Stimulated activated CD4-positive, alpha-beta T cell treated with anti-CD3 and anti-CD28 coated beads, Interleukin-2, amount 100 ng/mL, for 48 hours (primary cell): ENCODE data around the gene RAX.
"Not testable (repeated sequence)": the region's sequence is repeated elsewhere in the genome, so short reads cannot be mapped to it uniquely, and the experiment has no call there.

Experiments
- DNase-seq, 2 donors: peaks; one replicate each; pipeline ENCODE4 v3.0.0-alpha.2; 2020

The RAX gene

DNA sequence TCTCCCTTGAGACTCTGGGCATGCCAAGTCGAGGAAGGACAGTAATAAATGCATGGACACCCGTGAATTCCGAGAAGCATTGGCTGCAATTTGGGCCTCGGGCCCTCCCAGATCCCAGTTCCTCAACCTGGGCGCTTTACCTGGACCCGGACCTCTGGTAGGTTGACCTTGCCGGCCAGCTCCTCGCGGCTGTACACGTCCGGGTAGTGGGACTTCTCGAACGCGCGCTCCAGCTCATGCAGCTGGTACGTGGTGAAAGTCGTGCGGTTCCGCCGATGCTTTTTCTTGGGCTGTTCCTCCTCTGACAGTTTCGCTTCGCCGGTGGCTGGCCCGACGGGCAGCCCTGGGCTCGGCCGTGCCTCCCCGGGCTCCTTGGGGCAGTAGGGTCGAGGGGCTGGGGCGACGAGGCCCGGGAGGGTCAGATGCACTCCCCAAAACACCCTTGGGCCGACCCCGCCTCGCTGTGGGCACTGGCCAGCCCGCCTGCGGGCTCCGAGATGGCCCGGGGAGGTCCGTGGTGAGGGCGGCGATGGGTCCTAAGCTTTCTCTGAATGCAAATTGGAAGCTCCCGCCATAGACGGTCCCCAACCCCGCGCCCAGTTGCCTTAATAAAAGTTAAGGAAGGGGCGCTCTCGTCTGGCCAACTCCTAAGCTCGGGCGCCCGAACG lies 899 bp downstream of the RAX start:
- no peak for DNase-seq

DNA sequence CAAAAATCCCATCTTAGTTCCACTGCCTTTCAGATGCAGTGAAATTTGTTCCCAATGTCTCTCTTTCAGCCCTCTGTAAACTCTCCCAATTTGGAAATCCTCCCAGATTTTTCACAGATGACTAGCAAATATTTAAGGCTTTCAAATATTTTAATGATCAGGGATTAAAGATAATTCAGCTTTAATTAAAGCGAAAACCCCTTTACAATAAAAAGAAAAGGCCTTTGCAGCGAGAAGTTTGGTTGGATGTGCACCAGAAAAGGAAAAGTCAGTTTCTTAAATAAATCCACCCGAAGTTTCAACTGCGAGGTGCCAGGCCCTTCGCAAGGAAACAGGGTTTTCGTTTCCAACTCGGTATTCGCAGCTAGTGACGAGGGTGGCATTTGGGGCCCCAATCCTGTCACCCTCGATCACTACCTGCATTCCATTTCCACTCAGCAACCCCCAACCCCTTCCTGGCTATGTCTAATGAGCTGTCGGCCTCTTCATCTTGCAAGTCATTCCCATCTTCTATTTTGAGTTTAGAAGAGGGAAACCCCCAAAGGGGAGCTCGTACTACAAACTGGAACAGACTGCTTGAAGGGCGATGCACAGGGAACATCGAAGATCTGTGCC lies 1.5 kb downstream of the RAX start:
- no peak for DNase-seq

DNA sequence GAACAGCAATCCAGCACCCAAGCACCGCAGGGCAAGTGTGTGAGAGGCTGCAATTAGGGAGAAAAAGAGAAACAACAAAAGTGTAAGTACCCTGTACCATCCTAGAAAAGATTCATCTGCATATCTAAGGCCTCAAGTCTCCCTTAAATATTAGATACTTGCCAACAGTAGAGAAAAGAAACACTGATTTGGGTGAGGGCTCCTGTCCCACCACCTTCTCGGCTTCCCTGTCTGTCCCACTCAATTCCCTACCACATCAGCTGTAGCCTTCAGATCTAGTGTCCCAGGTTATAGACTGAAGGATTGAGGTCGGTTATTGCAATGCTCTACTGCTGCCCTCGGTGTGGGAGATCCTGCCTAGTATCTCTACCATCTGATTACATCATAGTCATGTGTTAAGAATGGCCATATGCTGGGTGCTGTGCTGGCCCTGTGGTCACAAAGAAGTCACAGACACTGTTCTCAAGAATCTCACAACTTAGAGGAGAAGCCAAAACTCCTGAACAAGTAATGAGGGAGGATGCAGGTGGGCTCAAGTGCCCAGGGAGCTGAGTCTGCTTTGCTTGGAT lies 2.5 kb downstream of the RAX start:
- DNase-seq: no peak

DNA sequence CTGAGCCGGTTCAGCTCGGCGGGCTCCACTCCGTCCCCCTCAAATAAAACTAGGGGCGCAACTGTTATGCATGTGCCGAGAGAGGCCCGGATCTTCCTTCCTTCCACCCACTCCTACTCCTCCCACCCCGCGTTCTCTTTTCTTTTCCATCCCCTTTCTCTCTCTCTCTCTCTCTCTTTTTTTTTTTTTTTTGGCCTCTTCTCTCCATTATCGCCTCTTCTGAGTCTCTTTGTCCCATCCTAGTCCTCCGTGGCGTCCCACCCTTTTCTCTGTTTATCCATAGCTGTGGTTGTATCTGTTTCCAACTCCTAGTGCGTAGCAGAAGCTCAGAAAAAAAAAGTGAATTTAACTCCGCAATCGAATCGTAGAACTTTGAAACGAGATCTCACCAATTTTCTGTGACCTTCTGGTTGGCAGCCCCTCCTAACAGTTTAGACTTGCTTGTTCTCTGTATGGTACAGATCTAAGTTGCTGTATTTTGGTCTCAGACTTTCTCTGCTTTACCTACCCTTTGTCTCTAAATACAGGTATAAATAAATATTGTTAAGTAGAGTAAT lies 3.6 kb downstream of the RAX start:
- DNase-seq: no peak

DNA sequence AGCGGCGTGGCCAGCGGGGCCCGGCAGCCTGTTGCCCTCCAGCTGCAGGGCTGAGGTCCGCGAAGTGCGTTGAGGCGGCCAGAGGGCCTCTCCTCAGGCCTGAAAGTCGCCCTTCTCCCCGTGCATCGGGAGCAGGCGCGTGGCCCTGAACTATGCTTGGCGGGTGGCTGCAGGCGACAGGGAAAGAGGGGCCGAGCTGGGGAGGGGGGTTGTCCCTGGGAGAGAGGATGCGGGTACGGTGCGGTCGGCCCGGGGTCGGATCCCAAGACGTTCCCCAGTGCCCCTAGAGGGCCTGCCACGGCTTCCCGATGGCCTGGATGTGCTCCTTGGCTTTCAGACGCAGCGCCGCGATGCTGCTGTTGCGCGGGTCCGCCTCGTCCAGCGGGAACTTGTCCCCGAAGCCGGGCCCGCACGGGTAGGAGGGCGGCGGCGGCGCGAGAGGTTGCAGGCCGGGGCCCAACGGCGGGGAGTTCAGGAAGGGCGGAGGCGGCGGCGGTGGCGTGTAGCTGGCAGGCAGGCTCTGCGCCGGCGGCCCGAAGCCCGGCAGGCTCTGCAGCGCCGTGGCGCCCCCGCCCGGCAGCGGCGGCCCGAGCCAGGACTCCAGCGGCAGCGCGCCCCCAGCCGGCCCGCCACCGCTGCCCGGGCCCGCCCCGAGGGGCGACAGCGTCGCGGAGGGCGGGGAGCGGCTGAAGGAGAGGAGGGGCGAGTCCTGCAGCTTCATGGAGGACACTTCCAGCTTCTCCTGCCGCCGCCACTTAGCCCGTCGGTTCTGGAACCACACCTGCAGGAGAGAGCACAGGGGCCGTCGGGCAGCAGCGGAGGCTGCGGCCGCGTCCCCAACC lies 4.3 kb downstream of the RAX start:
- peak; percentile 41 to 53 for DNase-seq

DNA sequence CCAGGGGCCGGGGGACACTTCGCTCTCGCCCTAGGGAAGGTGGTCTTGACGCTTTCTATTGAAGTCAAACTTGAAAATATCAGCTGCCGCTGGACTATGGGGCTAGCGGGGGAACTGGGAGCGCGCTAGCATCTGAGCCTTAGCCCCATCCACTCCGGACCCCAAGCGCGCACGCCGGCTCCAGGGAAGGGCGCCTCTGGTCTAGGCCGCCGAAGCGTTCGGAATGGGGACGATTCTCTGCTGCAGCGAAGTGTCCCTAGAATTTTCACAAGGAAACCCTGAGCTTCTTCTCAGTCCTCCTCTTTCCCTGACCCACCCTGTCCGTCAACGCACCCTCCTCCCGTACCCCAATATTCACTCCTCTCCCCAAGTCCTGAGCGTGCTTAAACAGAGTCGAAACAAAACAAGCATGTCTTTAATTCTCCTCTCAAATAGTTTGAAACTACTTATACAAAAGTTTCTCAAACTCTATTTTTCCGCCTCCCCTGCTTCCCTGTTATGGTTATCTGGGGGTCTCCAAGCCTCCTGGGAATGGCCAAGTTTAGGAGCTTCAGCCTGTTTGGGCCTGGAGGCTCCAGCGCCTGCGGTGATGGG lies 5.0 kb downstream of the RAX start:
- DNase-seq: no peak

DNA sequence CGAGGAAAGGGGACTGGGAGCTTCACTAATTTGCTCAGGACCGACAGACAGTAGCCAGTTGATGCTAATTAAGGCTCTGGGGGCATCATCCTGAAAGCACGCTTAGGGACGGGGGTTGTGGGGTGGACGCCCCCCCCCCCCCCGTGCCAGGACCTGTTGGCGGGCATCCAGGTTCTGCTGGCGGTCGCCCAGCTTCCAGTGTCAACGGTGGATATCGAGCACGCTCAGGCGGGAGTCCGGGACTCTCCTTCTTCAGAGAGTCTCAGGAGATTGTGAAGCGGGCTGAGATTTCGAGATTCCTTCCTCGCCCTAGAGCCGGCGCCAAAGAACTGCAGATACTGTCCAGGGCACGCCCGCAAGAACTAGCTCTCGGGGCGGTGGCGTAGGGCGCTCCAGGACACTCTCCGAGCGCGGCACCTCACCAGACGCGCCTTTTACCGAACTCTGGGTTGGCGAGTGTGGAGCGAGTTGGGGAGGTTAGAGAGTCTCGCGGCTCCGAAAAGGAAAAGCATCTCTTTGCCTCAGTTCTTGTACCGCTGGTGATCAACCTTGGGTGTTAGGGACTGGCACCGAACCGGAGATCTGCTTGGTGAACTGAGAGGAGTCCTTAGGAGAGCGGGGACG lies 5.6 kb downstream of the RAX start:
- DNase-seq: no peak

DNA sequence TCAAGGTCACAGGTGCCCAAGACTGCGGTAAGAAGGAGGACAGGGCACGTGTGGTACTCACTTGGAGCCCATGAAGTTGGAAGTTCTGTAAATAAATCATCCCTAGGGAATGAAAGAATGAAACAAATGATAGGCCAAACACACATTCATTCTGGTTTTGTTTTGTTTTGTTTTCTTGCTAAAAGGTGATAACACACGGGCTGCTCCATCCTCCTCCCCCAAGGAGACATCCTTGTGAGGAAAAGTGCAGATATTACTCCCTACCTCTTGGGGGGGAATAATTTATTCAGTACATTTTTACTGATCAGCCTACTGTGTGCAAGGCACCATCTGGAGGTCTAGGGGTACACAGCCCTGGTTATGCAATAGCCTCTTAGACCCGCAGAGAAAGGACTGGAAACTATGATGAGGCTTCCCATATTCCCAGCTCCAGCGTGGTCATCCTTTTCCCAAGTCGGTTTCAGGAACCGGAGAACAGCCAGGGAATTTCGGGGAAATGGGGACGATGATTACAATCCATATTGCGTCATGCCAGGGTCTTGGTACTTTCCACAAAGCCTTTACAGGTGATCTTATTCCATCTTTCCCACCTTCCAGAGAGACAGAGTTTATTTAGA lies 6.3 kb downstream of the RAX start:
- no peak for DNase-seq

DNA sequence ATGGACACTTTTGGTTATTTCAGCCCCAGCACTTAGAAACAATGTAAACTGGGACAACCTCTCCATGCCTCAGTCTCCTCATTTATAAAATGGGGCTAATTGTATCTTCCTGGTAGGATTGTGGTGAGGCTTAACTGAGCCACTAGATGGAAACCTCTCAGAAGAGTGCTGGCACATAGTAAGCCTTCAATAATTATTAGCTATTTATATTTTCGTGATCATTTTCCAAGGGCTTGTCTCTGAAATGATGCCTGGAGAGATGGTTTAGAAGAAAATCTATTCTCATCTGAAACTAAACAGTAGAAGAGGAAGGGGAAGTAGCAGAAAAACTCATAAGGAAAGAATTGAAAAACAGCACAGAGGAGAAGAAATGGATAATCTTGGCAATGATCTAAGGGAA lies 6.8 kb downstream of the RAX start:
- DNase-seq: no peak

DNA sequence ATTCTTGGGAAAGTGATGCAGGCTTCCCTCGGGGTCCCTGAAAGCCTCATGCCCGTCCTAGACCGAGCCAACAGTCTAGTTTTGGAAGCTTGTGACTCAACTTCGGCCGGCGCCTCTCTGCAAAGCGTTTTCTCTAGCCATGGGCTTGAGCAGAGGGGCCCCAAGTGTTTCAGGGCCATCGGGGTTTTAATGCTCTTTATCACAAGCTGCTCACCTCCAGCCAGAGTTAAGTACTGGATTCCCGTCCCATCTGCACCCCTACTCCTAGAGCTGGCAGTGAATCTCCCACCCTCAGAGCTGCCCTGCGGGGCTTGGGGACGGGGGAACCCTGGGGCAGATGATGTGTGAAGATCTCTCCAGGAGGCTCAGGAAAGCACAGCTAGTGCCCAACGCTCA lies 7.3 kb downstream of the RAX start:
- DNase-seq: no peak

DNA sequence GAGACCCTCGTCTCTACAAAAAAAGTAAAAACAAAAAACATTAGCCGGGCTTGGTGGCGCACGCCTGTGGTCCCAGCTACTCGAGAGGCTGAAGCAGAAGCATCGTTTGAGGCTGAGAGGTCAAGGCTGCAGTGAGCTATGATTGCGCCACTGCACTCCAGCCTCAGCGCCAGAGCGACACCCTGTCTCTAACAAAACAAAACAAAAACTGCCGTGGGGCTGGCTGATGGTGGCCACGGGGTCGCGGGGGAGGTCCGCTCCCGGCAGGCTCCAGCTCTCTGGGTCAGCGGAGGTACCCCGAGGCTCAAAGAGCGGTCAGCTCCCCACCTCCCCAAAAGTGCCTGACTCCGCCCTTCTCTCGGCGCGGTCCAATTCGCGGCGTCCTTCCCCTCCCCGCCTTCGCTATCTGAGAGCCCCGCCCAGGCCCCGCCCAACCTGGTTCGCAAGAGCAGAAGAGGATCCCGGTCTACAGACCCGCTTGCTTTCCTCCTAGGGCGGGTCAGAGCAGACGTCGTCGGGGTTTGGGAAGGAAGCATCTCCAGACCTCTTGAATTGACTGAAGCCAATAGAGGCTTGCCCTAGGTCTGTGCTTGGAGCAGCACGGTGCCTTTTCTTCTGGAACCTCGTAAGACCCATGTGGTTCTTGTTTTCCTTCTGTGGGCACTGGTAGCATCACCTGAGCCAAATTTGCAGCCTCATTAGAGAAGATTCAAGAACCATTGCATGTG lies 7.8 kb downstream of the RAX start:
- peak in 1 of 2 donors; percentile 40 for DNase-seq

DNA sequence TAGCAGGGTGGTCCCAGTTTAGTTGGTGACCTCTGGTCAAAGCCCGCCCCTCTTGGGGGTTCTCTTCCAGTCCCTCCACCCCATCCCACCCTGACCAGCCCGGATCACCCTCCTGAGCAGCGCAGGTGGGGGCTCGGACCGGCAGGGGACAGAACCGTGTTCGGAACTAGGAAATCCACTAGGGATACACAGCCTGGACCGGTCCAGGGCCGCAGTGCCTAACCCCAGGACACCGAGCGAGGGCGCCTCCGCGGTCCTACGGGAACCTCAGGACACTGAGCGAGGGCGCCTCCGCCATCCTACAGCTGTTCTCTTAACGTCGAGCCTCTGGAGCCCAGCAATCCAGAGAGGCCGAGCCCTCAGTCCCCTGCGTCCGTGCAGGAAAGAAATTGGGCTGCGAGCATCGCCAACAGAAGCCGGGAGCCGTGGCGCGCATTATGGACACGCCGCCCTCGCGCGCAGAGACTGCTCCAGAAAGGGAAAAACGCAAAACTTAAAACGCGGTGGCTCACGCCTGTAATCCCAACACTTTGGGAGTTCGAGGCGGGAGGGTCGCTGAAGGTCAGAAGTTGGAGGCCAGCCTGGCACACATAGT lies 8.5 kb downstream of the RAX start:
- DNase-seq: no peak

DNA sequence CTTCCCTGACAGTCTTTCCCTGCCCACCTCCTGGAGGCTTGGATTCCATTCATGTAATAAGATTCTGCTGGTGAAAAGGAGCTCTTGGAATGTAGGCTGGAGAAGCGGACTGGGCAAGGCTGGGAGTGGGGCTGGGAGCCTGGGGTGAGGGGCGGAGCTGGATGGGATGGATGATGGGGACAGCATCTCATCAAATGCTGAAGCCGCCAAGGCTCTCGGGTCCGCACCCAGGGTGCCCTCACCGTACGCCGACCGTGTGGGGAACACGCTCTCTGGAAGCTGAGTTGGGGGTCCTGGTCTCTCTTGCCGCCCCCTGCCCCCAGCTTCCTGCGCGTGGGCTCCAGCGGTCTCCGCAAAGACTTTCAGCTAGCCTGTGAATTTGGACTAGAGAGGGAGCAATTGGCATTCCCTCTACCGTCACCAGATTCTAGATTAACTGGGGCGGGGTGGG lies 9.1 kb downstream of the RAX start:
- DNase-seq: no peak

DNA sequence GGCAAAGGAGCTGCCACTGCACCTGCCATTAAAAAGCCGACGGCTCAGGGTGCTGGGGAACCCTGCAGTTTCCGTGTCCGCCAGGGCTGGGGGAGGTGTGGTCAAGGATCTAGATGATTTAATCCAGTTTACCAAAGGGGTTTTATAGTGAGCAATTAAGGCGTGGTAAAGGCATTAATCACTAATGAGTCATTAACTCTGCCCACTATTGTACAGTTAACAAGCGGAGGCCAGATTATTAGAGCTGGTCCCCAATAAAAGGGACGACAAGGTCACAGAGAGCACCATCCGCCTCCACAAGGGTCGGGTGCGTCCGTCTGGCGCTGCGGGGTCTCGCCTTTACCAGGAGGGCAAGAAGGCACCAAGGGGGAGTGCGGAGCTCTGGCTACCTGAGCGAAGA lies 9.6 kb downstream of the RAX start:
- no peak for DNase-seq

DNA sequence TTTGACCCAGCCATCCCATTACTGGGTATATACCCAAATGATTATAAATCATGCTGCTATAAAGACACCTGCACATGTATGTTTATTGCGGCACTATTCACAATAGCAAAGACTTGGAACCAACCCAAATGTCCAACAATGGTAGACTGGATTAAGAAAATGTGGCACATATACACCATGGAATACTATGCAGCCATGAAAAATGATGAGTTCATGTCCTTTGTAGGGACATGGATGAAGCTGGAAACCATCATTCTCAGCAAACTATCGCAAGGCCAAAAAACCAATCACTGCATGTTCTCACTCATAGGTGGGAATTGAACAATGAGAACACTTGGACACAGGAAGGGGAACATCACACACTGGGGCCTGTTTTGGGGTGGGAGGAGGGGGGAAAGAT lies 11.0 kb downstream of the RAX start:
- DNase-seq: not testable (repeated sequence)

DNA sequence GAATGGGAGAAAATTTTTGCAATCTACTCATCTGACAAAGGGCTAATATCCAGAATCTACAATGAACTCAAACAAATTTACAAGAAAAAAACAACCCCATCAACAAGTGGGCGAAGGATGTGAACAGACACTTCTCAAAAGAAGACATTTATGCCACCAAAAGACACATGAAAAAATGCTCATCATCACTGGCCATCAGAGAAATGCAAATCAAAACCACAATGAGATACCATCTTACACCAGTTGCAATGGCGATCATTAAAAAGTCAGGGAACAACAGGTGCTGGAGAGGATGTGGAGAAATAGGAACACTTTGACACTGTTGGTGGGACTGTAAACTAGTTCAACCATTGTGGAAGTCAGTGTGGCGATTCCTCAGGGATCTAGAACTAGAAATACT lies 11.4 kb downstream of the RAX start:
- DNase-seq: not testable (repeated sequence)

DNA sequence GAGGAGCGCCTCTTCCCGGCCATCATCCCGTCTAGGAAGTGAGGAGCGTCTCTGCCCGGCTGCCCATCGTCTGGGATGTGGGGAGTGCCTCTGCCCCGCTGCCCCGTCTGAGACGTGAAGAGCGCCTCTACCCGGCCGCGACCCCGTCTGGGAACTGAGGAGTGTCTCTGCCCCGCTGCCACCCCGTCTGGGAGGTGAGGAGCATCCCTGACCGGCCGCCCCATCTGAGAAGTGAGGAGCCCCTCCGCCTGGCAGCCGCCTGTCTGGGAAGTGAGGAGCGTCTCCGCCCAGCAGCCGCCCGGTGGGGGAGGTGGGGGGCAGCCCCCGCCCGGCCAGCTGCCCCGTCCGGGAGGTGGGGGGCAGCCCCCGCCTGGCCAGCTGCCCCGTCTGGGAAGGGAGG lies 17.8 kb downstream of the RAX start:
- not testable (repeated sequence) for DNase-seq

DNA sequence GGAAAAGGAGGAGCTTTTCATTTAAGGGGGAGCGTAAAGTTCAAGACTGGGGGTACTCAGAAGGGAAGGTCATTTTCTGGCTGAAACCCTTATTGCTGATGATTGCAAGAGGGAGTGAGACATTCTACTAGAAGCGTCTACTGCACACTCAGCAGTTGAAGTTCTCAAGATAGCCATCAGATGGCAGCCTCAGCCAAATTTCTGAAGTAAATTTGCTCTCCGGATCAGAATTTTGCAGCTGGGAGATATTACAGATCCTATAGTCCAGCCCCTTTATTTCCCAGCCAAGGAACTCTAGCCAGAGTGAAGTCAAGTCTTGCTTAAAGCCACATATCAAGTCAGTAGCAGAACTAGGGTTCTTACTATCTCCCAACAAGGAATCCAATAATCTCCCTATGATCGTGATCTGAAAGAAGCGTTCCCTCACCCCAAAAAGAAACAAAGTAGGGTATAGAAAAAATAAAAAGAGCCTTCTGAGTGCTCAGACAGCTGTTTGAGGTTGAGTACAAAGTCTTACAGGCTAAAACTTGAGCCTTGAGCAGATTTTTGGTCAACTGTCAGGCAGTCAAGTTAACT lies 24.0 kb downstream of the RAX start:
- DNase-seq: no peak

DNA sequence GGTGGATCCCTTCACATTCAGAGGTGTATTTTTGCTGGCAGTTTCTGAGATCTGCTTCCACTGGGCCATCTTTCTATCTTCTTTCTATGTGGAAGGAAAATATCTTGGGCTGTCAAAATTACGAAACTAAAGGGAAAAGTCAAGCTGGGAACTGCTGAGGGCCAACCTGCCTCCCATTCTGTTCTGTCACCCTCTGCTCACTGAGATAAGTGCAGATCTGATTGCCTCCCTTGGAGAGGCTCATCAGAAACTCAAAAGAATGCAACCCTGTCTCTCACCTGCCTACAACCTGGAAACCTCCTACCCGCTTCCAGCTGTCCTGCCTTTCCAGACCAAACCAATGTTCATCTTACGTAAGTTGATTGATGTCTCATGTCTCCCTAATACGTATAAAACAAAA lies 26.5 kb downstream of the RAX start:
- no peak for DNase-seq

DNA sequence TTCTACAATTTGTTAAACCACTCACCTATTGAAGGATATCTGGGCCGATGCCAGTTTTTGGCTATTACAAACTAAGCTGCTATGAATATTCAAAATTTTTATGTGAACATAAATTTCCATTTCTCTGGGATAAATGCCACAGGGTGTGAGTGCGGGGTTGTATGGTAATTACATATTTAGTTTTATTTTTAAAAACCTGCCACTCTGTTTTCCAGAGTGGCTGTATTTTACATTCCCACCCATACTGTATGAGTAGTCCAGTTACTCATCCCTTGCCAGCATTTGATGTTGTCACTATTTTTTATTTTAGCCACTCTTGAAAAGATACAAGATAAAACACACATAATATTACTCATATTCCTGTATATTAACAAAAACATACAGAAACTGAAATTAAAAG lies 30.3 kb downstream of the RAX start:
- DNase-seq: no peak

DNA sequence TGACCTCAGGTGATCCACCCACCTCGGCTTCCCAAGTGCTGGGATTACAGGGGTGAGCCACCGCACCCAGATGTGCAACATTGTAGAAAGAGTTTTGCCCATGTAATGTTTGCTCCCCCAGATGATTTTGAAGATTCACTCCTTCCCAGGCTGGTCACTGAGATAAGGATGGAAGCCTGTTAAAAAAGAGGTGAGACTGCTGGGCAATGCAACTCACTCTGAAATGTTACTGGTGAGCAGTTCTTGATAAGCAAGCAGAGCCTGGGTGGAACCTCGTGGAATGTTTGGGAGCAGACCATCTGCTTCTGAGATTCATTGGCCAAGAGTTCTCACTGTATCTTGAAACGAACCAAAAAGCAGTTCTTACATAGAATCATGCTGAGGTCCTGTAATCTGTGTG lies 33.6 kb downstream of the RAX start:
- DNase-seq: no peak
